ENCODE measurements around the gene LOXHD1.

The LOXHD1 gene, protein sequence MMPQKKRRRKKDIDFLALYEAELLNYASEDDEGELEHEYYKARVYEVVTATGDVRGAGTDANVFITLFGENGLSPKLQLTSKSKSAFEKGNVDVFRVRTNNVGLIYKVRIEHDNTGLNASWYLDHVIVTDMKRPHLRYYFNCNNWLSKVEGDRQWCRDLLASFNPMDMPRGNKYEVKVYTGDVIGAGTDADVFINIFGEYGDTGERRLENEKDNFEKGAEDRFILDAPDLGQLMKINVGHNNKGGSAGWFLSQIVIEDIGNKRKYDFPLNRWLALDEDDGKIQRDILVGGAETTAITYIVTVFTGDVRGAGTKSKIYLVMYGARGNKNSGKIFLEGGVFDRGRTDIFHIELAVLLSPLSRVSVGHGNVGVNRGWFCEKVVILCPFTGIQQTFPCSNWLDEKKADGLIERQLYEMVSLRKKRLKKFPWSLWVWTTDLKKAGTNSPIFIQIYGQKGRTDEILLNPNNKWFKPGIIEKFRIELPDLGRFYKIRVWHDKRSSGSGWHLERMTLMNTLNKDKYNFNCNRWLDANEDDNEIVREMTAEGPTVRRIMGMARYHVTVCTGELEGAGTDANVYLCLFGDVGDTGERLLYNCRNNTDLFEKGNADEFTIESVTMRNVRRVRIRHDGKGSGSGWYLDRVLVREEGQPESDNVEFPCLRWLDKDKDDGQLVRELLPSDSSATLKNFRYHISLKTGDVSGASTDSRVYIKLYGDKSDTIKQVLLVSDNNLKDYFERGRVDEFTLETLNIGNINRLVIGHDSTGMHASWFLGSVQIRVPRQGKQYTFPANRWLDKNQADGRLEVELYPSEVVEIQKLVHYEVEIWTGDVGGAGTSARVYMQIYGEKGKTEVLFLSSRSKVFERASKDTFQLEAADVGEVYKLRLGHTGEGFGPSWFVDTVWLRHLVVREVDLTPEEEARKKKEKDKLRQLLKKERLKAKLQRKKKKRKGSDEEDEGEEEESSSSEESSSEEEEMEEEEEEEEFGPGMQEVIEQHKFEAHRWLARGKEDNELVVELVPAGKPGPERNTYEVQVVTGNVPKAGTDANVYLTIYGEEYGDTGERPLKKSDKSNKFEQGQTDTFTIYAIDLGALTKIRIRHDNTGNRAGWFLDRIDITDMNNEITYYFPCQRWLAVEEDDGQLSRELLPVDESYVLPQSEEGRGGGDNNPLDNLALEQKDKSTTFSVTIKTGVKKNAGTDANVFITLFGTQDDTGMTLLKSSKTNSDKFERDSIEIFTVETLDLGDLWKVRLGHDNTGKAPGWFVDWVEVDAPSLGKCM (N-terminal part only)

GRCh38 chr18:46657115-46657955 is at the start of gene LOXHD1:
TSS of gene LOXHD1 (minus strand) at chr18:46657220. CDS start at chr18:46657033, 187 bp downstream.
- FAIRE-seq: no peak

GRCh38 chr18:46705521-46705920 is 48.5 kb upstream of the LOXHD1 start:
- no peak for FAIRE-seq

DNA sequence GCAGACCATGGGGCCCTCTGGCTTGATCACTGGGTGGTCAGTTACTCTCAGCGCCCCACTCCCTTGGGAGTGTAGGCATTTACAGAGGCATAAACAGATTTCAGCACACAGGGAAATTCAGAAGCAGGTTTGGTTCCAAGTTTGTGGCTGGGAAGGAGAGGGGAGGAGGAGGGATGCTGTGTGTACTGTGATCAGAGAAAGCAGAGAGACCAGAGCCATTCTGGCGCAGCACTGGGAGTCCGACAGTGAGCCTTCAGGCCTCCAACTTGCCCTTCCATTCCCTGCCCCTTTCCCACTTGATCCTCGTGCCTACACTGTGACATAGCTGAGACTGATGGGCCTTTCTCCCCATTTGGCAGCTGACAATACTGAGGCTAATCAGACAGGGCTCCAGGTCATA is 47.8 kb upstream of the LOXHD1 start:
- FAIRE-seq: no peak

DNA sequence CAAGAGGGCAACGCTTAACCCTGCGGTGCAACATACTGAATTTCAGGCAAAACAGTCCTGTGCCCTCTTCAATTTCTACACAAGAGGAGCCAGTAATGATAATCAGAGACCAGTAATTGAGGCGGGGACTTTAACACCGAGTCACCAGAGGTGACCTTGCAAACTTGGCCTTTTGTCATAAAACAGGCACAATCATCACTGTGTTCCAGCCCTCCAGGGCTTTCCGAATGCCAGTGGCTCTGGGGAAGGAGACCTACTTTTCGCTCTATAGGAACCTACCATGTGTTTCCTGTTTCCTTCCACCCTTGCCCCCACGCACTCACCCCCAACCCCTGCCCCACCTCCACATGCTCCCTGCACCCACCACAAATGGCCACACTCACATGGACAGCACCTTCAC is 47.2 kb upstream of the LOXHD1 start:
- no peak for FAIRE-seq

GRCh38 chr18:46702471-46702870 is 45.5 kb upstream of the LOXHD1 start:
- no peak for FAIRE-seq

- no peak for FAIRE-seq
Measured at GRCh38 chr18:46700066-46700824, 43.2 kb upstream of the LOXHD1 start.

GRCh38 chr18:46696702-46697101 is 39.7 kb upstream of the LOXHD1 start:
- FAIRE-seq: no peak

DNA sequence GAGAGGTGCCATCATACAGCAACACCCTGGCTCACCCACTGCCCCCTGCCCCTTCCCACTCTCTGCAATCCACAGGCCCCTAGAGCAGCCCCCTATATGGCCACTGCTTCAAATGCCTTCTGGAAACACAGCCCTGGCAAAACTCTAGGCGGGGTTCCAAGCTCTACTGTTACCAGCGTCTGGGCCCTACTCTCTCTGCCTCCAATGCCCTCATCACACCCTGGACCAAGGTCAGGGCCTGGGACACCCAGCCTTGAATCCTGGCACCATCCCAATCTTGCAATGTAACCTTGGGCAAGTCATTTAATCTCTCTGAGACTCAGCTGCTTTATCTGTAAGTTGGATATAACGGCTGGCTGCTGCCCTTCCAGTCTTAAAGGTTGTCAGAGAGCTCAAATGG is 39.2 kb upstream of the LOXHD1 start:
- no peak for FAIRE-seq

GRCh38 chr18:46693996-46694395 is 37.0 kb upstream of the LOXHD1 start:
- FAIRE-seq: no peak

GRCh38 chr18:46688853-46689525 is 32.0 kb upstream of the LOXHD1 start:
- FAIRE-seq: no peak

DNA sequence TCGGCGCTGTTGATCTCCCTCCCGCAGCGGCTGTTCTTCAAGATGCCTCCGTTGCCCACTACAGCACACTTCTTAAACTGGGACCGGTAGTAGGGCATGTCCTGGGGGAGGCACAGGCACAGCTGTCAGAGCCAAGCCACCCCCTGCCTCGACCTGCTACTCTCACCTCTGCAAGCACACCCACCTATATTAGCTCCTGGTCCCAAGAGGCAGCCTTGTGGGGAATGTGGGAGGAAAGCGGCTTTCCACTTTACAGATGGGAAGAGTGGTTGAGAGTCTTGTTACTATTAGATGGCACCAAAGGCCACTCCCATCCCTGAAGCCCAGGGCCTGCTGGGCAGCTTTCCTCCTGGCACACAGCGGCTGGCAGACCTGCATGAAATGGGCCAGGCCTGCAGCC is 29.2 kb upstream of the LOXHD1 start:
- no peak for FAIRE-seq

- no peak for FAIRE-seq
Measured at GRCh38 chr18:46683252-46683651, 26.2 kb upstream of the LOXHD1 start.

DNA sequence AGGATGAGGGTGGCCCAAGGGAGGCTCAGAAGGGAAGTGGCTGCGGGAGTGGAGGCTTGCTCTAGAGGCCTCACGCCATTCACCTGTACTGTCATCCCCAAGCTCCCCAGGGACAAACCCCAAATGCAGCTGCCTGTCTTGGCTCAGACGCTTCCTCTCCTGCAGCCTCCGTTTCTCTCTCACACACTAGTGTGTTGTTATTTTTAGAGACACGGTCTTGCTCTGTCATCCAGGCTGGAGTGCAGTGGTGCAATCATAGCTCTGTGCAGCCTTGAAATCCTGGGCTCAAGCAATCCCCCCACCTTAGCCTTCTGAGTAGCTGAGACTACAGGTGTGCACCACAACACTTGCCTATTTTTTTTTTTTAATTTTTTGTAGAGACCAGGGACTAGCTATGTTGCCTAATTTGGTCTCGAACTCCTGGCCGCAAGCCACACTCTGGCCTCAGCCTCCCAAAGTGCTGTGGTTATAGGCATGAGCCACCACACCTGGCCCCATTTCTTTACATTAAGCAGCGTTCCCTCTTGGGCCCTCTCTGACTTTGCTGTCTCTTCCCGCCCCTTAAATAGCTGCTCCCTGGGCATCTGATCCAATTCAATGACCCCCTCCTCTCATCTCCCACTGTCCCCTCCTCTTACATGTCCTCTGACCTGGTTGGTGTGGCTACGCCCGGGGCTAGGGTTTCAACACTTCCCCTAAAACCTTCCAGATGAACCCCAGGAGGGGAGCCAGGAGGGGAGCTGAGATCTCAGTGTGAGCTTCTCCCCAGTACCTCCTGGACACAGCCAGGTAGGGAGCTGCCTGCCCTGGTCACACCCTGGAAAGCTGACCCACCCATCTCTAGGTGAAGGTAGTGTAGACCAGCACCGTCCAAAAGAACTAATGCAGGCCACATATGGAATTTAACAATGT is 24.0 kb upstream of the LOXHD1 start:
- no peak for FAIRE-seq

DNA sequence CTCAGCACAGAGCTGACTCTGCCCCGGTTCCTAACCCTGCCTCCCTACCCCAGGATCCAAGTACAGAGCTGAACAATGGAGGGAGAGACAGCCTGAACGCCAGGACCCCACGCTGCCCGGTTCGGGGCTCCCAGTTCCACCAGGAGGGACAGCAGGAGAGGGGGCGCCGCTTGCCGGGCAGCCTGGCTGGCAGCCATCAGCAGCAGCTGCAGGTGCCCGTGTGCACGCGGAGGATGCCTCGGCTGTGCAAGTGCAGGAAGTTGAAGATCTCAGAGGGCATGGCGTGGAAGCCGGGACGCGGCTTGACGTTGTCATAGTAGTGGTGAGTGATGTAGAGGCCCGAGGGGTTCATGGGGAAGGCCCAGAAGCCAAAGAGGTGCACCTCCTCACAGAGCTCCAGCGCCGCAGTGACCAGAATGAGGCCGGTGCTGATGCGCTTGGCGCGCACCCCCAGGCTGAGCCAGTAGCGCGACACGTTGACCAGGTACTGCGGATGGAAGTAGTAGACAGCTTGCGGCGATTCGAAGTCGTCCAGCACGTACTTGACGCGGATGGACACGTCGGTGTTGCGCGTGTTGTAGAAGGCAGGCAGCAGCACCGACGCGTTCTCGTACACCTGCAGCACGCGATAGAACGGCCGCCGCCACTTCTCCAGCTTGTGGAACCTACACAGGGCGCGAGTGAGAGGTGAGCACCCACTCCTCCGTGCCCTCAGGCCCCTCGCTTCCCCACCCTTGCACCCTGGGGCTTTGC is 23.0 kb upstream of the LOXHD1 start:
- no peak for FAIRE-seq

DNA sequence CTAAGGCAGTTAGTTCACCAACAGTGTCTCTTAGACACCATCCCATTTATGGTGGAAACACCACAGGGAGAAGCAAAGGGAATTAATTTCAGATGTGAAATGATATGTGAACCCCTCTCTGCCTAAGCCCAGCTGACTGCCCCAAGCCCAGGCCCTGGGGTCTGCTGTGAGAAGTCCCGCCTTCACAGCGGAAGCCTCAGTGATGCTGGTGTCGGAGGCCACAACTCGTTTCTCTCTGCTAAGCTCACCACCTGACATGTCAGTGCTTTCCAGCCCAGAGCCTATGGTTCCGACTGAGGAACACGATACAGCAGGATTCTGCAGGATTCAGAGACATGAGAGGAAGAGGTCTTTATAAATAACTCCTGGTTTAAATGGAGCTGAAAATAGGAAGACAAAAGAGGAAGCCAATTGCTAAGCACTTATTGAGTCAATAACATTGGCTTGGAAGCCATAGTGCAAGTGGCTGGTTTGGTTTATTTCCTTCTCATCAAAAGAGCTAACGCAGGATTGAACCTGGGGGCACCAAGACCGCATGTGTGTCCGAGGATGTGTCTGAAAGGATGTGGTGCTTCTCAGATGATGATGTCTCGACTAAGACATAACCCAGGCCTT is 21.9 kb upstream of the LOXHD1 start:
- no peak for FAIRE-seq

GRCh38 chr18:46678041-46678440 is 21.0 kb upstream of the LOXHD1 start:
- FAIRE-seq: no peak

- no peak for FAIRE-seq
Measured at GRCh38 chr18:46677611-46678010, 20.6 kb upstream of the LOXHD1 start.

DNA sequence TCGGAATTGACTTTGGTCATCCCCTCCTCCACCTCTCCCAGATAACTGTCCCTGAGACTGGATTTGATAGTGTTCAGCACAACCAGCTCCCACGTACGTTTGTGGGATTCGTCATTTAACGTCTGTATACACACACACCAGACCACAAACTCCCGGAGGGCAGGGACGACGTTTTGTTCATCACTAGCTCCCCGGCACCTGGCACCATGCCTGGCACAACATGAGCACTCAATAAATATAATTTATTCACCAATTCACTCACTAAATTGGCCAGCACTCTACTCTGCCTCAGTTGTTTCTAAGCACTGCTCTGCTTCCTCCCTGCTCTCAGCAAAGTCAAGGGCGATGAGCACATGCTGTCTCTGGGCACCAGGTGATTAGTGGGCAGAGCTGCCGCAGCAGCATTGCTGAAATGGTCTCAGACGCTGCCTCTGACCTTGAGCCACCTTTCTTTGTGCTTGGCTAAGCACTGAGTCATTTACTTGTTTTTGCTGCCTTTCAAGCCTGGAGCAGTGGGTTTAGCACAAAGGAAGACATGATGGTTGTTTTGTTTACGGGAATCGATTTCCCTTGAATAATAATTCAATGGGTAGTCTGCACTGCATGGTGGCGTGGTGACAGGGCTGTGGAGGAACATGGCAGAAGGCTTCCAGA is 19.3 kb upstream of the LOXHD1 start:
- no peak for FAIRE-seq
